KMS-11 (cell line): ENCODE data around the gene TPD52L1.

ENCODE experiments used
- H2AFZ ChIP-seq: fragments of 200-600 bp; sonication (generic); 2 replicates; pipeline ENCODE4 v1.6.1; 2016; ENCODE audit warnings: antibody characterized with exemption, mixed run types, low read depth
- H3K27ac ChIP-seq: fragments of 200-600 bp; sonication (generic); 2 replicates; pipeline ENCODE4 v1.6.1; 2016; ENCODE audit warnings: mild to moderate bottlenecking, mixed run types
- H3K27me3 ChIP-seq: fragments of 200-600 bp; sonication (generic); 2 replicates; pipeline ENCODE4 v1.6.1; 2017; ENCODE audit warnings: mild to moderate bottlenecking, low read depth, mixed run types, moderate library complexity; ENCODE audit not compliant: insufficient read depth
- H3K36me3 ChIP-seq: fragments of 200-600 bp; sonication (generic); 2 replicates; pipeline ENCODE4 v1.6.1; 2017; ENCODE audit warnings: mild to moderate bottlenecking, mixed run types; ENCODE audit not compliant: insufficient read depth
- H3K4me1 ChIP-seq: fragments of 200-600 bp; sonication (generic); 2 replicates; pipeline ENCODE4 v1.6.1; 2016; ENCODE audit warnings: mild to moderate bottlenecking, low read depth, mixed run types; ENCODE audit not compliant: poor library complexity, severe bottlenecking
- H3K4me2 ChIP-seq: fragments of 200-600 bp; sonication (generic); 2 replicates; pipeline ENCODE4 v1.7.0; 2016; ENCODE audit warnings: mild to moderate bottlenecking, mixed run types
- H3K4me3 ChIP-seq: fragments of 200-600 bp; sonication (generic); IDR thresholded peaks from 2 replicates; pipeline ENCODE4 v1.6.1; 2017; ENCODE audit warnings: low read depth, low read length, mixed read lengths; ENCODE audit not compliant: insufficient read depth
- H3K79me2 ChIP-seq: fragments of 200-600 bp; sonication (generic); 2 replicates; pipeline ENCODE4 v1.6.1; 2016; ENCODE audit warnings: low read depth, mixed run types; ENCODE audit not compliant: insufficient read depth
- H3K9ac ChIP-seq: fragments of 200-600 bp; sonication (generic); 2 replicates; pipeline ENCODE4 v1.6.1; 2016; ENCODE audit warnings: mild to moderate bottlenecking, mixed run types
- H4K20me1 ChIP-seq: fragments of 200-600 bp; sonication (generic); 2 replicates; pipeline ENCODE4 v1.6.1; 2016; ENCODE audit warnings: mild to moderate bottlenecking, mixed run types; ENCODE audit not compliant: insufficient read depth
- TF ChIP-seq, protein P1 (sequence below): fragments of 200-600 bp; sonication (generic); conservative IDR thresholded peaks from 2 replicates; pipeline ENCODE4 v1.6.1; 2017; ENCODE audit warnings: low read depth, mild to moderate bottlenecking, antibody characterized with exemption, low read length, moderate library complexity, mixed read lengths

The TPD52L1 gene

DNA sequence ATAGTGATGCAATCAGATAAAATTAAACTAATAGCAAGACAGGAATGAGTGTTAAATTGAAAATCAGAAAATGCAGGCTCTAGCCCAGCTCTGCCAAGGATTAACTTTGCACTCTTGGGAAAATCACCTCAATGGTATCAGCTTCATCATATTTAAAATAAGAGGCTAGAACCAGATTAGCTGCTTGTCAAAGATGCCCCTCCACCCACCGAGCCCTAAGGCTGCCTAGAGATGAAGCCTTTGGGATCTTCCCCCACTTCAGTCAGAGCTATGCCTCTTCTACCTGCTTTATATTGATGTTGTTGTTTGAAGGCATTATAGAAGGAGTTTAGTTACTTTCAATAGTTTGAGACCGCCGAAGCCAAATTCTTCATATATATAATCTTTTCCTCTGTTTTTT lies 100.7 kb downstream of the TPD52L1 start:
- Histone ChIP-seq H3K79me2 (no peaks in the 10 kb centered on the region), H4K20me1 (no peaks in the 10 kb centered on the region), H2AFZ (no peak overlapping the region), H3K4me2 (no peak overlapping the region), H3K27ac (no peak overlapping the region), H3K4me1 (no peaks in the 10 kb centered on the region), H3K9ac (no peak overlapping the region), H3K4me3 (no peak overlapping the region), H3K36me3 (no peaks in the 10 kb centered on the region), H3K27me3 (no peaks in the 10 kb centered on the region)
- TF ChIP-seq, protein P1, sequence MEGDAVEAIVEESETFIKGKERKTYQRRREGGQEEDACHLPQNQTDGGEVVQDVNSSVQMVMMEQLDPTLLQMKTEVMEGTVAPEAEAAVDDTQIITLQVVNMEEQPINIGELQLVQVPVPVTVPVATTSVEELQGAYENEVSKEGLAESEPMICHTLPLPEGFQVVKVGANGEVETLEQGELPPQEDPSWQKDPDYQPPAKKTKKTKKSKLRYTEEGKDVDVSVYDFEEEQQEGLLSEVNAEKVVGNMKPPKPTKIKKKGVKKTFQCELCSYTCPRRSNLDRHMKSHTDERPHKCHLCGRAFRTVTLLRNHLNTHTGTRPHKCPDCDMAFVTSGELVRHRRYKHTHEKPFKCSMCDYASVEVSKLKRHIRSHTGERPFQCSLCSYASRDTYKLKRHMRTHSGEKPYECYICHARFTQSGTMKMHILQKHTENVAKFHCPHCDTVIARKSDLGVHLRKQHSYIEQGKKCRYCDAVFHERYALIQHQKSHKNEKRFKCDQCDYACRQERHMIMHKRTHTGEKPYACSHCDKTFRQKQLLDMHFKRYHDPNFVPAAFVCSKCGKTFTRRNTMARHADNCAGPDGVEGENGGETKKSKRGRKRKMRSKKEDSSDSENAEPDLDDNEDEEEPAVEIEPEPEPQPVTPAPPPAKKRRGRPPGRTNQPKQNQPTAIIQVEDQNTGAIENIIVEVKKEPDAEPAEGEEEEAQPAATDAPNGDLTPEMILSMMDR = no peak

DNA sequence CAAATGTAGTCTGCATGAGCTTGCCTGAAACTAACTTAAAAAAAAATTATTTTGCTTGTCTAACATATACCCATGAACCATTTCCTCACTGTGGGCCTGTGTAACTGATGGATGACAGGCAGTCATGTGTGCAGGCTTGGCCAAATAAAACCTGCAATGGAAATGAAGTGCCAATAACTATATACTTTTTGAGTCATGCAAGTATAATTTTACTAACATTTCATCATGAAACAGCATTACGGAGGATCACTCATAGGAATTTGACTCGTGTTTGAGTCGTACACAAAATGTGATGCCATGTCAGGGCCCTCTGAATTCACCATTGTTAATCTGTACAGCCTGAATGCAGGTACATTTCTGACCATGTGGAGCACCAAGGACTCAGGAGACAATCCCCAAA lies 101.6 kb downstream of the TPD52L1 start:
- no peaks in the 10 kb centered on the region for H3K4me1 ChIP-seq
- no peak overlapping the region for H3K4me3 ChIP-seq
- H3K9ac ChIP-seq = no peak overlapping the region
- no peak overlapping the region for H2AFZ ChIP-seq
- no peaks in the 10 kb centered on the region for H4K20me1 ChIP-seq
- H3K4me2 ChIP-seq = no peak overlapping the region
- H3K27ac ChIP-seq = no peak overlapping the region
- H3K36me3 ChIP-seq = no peaks in the 10 kb centered on the region
- H3K79me2 ChIP-seq = no peaks in the 10 kb centered on the region
- TF ChIP-seq, protein P1 = no peak
- H3K27me3 ChIP-seq = no peaks in the 10 kb centered on the region

DNA sequence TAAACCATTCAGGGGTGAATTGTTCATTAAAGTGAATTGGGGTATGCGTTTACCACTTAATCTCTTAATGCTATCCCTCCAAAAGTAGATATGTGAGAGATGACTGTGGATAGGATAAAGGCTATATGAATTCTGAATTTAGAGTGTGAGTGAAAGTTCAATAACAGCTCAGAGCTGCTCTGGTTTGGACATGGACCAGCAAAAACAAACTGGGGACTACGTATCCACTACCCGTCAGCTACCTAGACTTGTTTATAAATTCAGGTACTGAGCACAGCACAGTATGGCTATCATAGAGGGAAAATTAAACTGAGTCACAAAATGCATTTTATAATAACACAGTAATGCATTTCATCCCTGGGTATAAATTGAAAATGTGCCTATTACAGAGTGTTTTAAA lies 103.8 kb downstream of the TPD52L1 start:
- Histone ChIP-seq H3K36me3 (no peaks in the 10 kb centered on the region), H3K4me2 (no peak overlapping the region), H4K20me1 (no peaks in the 10 kb centered on the region), H3K27me3 (no peaks in the 10 kb centered on the region), H3K79me2 (no peaks in the 10 kb centered on the region), H3K4me1 (no peaks in the 10 kb centered on the region), H3K4me3 (no peak overlapping the region), H3K27ac (no peak overlapping the region), H3K9ac (no peak overlapping the region), H2AFZ (no peak overlapping the region)
- TF ChIP-seq, protein P1 = no peak

DNA sequence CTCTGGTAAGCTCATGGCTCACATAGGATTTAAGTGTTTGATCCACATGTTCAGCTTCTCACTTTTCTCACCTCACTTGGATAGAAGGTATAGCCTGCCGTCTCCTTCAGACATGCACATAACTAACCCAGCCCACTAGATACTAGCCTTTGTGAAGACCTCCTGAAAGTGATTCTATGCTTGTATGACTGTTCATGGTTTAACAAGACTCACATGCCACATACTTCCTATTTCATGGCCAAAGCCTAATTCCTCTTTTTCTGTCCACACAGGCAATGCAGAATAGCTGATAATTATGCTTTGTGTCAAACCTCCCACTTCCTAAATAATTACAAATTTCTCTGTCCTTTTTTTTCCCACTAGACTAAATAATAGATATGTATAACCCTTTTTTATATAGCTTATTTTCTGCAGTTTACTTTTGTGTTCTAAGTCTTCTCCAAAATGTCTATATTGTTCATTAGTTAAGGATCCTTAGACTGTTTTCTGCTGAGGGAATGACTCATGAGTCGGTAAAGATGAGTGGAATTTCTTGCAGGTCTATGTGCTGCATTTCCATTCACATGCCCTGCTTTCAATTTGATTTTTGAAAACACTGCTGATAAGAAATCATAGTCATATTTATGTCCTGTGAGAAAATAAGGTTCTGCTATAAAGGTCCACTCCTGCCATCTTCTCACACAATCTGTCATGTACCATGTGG lies 105.2 kb downstream of the TPD52L1 start:
- H3K36me3 ChIP-seq = no peaks in the 10 kb centered on the region
- TF ChIP-seq, protein P1 = no peak
- H3K79me2 ChIP-seq = no peaks in the 10 kb centered on the region
- no peaks in the 10 kb centered on the region for H4K20me1 ChIP-seq
- no peaks in the 10 kb centered on the region for H3K27me3 ChIP-seq
- H3K4me1 ChIP-seq = no peaks in the 10 kb centered on the region
- no peak overlapping the region for H2AFZ ChIP-seq
- H3K4me2 ChIP-seq = no peak overlapping the region
- H3K9ac ChIP-seq = no peak overlapping the region
- H3K4me3 ChIP-seq = no peak overlapping the region
- no peak overlapping the region for H3K27ac ChIP-seq
